Lower lobe of right lung (tissue), 2 donors: Measurements from ENCODE around the gene MSLN. TPM values are rescaled to one million over a fixed set of nuclear protein-coding genes. Genes with fewer than 3 reads are reported as not detected.
A peak's percentile ranks its signal among the peaks of the same experiment; 100 is the strongest.

Source experiments
- ATAC-seq, 2 donors: fragments of 200-7000 bp; cut with Tn5 transposase; one replicate each; pipeline ENCODE4 v1.9.1; 2020 to 2022; ENCODE audit warnings: mild to moderate bottlenecking in 2 of 2, moderate library complexity in 2 of 2
- DNase-seq: peaks from one replicate; pipeline ENCODE4 v3.0.0-alpha.2; 2020
- H3K27ac ChIP-seq: fragments of 200-600 bp; one replicate; pipeline ENCODE4 v1.8.0; 2022
- H3K27me3 ChIP-seq: fragments of 200-600 bp; one replicate; pipeline ENCODE4 v1.8.0; 2022; ENCODE audit warnings: low read depth
- H3K36me3 ChIP-seq: fragments of 200-600 bp; one replicate; pipeline ENCODE4 v1.8.0; 2022; ENCODE audit warnings: mild to moderate bottlenecking
- H3K4me1 ChIP-seq: fragments of 200-600 bp; one replicate; pipeline ENCODE4 v1.8.0; 2022
- H3K4me3 ChIP-seq: fragments of 200-600 bp; one replicate; pipeline ENCODE4 v1.8.0; 2022; ENCODE audit warnings: mild to moderate bottlenecking
- H3K9me3 ChIP-seq: fragments of 200-600 bp; one replicate; pipeline ENCODE4 v1.8.0; 2022
- intact Hi-C: fragments of 100-400 bp; cut with DNase I; formaldehyde crosslinking; loops from one replicate; pipeline ENCODE4 v1.11.0; 2022
- total RNA-seq: library from RNA; stranded (reverse); fragmentation: NEBNext Ultra II Directional; extraction: Animal tissue kit (Norgen Biotek cat#: 25700); gene quantifications from one replicate; pipeline ENCODE4 v1.2.1, GENCODE V29; 2021
- TF ChIP-seq, protein P1 (sequence below): fragments of 200-600 bp; IDR thresholded peaks from one replicate; pipeline ENCODE4 v1.8.0; 2022; ENCODE audit warnings: antibody characterized with exemption, mild to moderate bottlenecking
- donor health status: DM: no; HTN: yes; CAD: no; lungs with severe emphysema.

MSLN gene
- total RNA-seq, 1 donor from 2014 or later, result 42.6 TPM

DNA sequence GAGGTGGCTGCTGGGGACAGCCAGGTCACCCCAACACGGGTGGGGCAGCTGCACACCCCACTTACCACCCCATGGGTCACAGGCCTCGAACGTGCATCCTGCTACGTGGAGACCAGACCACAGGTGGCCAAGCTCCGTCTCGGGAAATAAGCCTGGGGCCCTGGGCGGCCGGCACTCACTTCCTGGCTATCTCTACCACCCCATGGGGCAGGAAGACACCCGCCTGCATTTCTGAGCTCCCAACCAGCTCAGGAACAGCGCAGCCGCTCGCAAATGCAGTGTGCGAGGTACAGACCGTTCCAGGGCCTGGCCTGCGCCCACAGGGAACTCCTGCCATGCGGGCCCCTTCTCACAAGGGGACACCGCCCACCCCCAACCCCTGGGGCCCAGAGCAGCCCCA, 44.9 kb downstream of the MSLN start:
- intact Hi-C loops, result no loop called here
- H3K27ac ChIP-seq, result no peak overlapping the region
- peaks cover 13% of the 10 kb centered on the region for H3K27me3 ChIP-seq
- TF ChIP-seq, protein P1, sequence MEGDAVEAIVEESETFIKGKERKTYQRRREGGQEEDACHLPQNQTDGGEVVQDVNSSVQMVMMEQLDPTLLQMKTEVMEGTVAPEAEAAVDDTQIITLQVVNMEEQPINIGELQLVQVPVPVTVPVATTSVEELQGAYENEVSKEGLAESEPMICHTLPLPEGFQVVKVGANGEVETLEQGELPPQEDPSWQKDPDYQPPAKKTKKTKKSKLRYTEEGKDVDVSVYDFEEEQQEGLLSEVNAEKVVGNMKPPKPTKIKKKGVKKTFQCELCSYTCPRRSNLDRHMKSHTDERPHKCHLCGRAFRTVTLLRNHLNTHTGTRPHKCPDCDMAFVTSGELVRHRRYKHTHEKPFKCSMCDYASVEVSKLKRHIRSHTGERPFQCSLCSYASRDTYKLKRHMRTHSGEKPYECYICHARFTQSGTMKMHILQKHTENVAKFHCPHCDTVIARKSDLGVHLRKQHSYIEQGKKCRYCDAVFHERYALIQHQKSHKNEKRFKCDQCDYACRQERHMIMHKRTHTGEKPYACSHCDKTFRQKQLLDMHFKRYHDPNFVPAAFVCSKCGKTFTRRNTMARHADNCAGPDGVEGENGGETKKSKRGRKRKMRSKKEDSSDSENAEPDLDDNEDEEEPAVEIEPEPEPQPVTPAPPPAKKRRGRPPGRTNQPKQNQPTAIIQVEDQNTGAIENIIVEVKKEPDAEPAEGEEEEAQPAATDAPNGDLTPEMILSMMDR, result no peak
- H3K9me3 ChIP-seq, result no peaks in the 10 kb centered on the region
- peaks cover 24% of the 10 kb centered on the region for H3K4me1 ChIP-seq
- no peak overlapping the region for H3K4me3 ChIP-seq
- no peak for ATAC-seq
- H3K36me3 ChIP-seq, result no peaks in the 10 kb centered on the region
- DNase-seq, result no peak

- H3K9me3 ChIP-seq, result no peaks in the 10 kb centered on the region
- H3K36me3 ChIP-seq, result no peaks in the 10 kb centered on the region
- H3K4me3 ChIP-seq, result peak overlapping the region; percentile 94
- DNase-seq (peak; percentile 96), ATAC-seq (peak; percentile 97 to 99)
- intact Hi-C loops, result no loop called here
- H3K27ac ChIP-seq, result peak overlapping the region; percentile 98
- peaks cover 24% of the 10 kb centered on the region for H3K4me1 ChIP-seq
- H3K27me3 ChIP-seq, result peaks cover 10% of the 10 kb centered on the region
- TF ChIP-seq, protein P1, result no peak
Measured at GRCh38 chr16:807347-808084, 47.0 kb downstream of the MSLN start.

- Histone ChIP-seq H3K4me1 (peaks cover 24% of the 10 kb centered on the region), H3K27ac (peak overlapping the region; percentile 98), H3K27me3 (peaks cover 16% of the 10 kb centered on the region), H3K4me3 (peak overlapping the region; percentile 94), H3K9me3 (no peaks in the 10 kb centered on the region), H3K36me3 (no peaks in the 10 kb centered on the region)
- intact Hi-C loops, result no loop called here
- no peak for DNase-seq
- no peak for ATAC-seq
- TF ChIP-seq, protein P1, result no peak
Measured at GRCh38 chr16:808085-808386, 47.5 kb downstream of the MSLN start.

DNA sequence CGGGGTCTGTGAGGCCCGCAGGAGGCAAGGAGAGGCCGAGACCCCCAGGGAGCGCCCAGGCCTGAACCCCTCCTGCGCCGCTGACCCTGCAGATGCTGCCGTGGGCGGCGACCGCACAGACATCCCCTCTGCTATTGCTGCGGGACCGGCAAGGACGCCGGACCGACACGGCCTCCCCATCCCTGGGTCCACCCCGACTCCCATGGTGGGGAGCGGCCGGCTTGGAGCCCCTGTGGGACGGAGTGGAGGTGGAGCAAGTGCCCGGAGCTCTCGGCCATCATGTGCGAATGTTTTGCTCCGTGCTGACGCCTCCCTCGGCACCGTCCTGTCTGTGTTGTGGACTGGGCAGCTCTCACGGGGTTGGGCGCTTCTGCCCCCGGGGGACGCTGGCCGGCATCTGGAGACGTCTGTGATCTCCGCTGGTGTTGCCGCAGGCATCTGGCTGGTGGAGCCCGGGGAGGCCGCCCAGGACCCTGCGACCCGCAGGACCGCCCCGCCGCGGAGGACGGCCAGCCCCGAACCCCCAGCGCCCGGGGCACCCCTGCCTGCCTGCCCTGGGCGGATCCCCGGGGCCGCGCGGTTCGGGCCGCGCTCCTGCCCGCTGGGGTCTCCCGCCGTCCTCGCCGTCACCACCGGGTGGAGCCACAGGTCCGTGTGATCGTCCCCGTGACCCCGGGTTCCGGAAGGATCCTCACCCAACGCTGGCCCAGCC, 52.8 kb downstream of the MSLN start:
- ATAC-seq, result peak; percentile 45 to 66
- Histone ChIP-seq H3K36me3 (no peaks in the 10 kb centered on the region), H3K27ac (no peak overlapping the region), H3K4me3 (peak overlapping the region; percentile 27), H3K9me3 (no peaks in the 10 kb centered on the region), H3K4me1 (peaks cover 13% of the 10 kb centered on the region), H3K27me3 (peaks cover 65% of the 10 kb centered on the region)
- DNase-seq, result no peak
- intact Hi-C loops, result no loop called here
- TF ChIP-seq, protein P1, result peak; percentile 52

GRCh38 chr16:813916-814412, 53.4 kb downstream of the MSLN start:
- Histone ChIP-seq H3K9me3 (no peaks in the 10 kb centered on the region), H3K27ac (no peak overlapping the region), H3K4me1 (peaks cover 8% of the 10 kb centered on the region), H3K36me3 (no peaks in the 10 kb centered on the region), H3K27me3 (peaks cover 68% of the 10 kb centered on the region), H3K4me3 (no peak overlapping the region)
- DNase-seq (no peak), ATAC-seq (no peak)
- intact Hi-C loops, result no loop called here
- TF ChIP-seq, protein P1, result no peak
